ENCODE results near the gene ABTB2.
"Not testable (repeated sequence)": the region's sequence is repeated elsewhere in the genome, so short reads cannot be mapped to it uniquely, and the experiment has no call there.

Gene ABTB2

GRCh38 chr11:34357701-34358257, at the start of gene ABTB2:
Gene ABTB2 (minus strand): TSS chr11:34358010.
- DNase-seq = peak; percentile 98

- DNase-seq = no peak
These were observed 49.5 kb upstream of the ABTB2 start for GRCh38 chr11:34407121-34407813.

DNA sequence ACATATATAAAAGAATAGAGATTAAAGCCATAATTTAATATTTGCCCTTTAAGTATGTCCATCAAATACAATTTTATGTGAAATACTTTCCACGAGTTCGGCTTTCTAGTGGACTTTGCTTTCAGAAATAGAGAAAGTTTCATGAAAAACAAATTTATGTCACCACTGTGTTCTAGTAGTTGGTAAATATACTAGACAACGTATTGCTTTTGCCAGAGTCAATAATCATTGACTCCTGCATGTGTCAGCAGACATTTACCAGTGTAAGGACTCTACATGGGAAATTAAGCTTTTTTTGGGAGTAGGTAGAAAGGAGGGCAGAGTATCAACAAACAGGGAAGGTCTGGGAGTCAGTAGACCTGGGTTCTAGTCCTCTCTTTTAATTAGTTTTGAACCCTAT, 48.6 kb upstream of the ABTB2 start:
- no peak for DNase-seq

GRCh38 chr11:34405079-34405858, 47.5 kb upstream of the ABTB2 start:
- DNase-seq = peak; percentile 34

DNA sequence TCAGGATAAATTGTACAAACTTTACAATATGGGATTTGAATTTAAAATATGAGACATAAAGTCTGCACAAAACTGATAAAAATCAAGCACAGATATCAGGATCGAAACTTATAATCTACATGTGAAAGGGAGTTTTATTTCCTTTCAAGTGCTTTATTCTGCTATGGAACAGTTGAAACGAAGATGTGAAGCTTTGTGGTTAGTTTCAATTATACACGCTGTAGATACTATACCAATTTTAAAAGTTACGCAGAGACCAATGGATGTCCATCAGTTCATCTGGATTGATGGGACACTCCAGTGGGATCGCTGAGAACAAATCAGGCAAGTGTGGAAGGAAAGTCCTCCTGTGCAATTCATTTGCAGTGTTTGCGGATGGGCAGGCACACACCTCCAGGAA, 46.5 kb upstream of the ABTB2 start:
- DNase-seq = no peak

DNA sequence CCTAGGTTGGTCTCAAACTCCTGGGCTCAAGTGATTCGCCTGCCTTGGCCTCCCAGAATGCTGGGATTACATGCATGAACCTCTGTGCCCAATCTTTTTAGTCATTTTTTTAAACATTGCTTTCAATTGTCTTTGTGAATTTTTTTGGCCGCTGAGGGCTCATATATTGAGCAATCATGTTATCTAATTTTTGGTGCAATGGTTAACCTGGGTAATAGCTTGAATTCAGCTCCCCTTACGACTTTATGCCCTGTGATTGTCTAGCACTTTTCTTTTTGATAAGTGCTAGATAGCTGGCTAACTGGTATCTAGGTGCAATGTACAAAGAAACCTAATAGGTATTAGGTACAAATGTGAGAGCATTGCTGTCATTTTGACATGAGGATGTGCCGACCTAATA, 45.6 kb upstream of the ABTB2 start:
- peak; percentile 13 for DNase-seq

DNA sequence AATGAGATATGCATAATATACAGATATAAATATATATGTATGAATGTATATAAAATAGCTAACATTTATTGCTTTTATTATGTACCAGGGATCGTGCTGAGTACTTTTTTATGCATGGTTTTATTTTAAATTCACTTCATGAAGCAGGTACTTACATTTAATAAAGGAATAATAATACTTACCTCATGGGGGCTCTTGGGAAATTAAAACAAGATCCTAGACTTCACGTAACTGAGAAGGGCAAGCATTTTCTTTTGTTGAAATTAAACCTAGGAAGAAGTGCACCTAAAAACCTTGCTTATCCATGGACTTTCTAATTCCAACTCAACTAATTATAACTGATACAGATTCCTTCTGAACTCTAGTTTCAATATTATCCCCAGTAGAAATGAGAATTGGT, 40.0 kb upstream of the ABTB2 start:
- DNase-seq = no peak

GRCh38 chr11:34397120-34397519, 39.3 kb upstream of the ABTB2 start:
- DNase-seq = no peak

DNA sequence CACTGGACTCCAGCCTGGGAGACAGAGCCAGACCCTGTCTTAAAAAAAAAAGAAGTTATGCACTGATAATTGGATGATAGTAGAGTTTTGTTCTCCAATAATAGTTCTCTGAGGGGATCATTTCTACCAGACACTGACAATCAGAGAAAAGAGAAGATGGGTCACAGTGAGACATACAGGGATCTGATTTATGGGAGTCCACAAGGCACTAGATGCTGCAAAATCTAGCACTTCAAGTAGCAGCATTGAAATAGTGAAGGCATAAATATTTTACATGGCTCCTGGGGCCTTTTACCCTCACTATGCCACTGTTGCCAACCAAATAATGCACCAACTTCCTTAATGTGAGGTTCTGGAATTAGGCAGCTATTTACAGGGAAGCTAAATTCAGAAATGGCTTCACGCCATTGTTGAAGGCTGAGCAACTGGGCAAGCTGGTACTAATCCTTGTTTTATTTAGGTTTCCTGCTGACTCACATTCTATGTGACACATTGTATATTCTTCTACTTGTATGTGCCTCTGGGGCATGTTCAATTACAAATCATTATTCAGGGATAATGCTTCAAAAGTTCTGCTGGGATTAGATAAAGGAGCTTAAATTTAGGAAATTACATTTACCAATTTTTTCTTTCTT, 38.2 kb upstream of the ABTB2 start:
- DNase-seq = no peak

DNA sequence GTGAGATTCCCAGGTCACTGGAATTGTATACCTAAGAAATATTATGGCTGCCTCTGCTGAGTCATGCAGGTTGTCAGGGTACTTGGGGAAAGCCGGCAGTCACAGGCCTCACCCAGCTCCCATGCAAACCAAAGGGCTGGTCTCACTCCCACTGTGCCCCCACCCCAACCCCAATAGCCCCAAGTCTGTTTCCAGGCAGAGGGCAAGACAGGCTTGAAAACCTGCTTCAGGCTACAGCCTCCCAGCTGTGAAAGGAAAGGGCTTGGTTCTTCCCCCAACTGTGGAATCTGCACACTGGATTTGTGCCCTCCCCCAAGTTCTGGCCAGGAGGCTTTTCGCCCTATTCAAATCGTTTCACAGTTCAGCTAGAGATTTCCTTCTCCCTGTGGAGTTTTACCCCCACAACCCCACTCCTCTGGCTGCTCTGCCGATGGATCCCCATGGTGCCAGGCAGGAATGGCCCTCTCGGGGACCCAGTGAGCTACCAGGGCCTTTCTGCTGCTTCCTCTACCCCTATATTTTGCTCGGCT, 37.0 kb upstream of the ABTB2 start:
- no peak for DNase-seq

DNA sequence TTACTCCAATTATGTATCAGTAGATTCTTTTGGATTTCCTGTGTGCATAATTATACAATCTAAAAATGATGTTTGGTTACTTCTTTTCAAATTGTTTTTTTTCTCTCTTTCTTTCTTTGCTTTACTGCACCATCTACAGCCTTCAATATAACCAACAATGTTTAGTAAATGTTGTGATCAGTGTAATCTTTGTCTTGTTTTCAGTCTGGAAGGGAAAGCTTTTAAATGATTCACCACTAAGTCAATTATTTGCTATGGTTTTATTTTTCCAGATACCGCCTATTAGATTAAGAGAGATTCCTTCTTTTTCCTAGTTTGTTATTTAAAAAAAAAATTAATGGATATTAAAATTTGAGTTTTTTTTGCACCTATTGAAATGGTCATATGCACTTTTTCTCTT, 29.8 kb upstream of the ABTB2 start:
- no peak for DNase-seq

DNA sequence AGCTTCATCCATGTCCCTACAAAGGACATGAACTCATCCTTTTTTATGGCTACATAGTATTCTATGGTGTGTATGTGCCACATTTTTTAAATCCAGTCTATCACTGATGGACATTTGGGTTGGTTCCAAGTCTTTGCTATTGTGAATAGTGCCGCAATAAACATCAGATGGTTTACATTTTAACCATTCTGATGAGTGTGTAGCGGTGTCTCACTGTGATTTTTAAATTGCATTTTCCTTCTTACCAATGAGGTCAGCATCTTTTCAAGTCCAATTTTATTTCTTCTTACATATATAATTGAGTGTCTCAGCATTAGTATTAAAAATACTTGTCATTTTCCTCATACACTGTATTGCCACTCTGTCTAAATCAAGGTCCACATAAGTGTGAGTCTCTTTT, 28.5 kb upstream of the ABTB2 start:
- not testable (repeated sequence) for DNase-seq

DNA sequence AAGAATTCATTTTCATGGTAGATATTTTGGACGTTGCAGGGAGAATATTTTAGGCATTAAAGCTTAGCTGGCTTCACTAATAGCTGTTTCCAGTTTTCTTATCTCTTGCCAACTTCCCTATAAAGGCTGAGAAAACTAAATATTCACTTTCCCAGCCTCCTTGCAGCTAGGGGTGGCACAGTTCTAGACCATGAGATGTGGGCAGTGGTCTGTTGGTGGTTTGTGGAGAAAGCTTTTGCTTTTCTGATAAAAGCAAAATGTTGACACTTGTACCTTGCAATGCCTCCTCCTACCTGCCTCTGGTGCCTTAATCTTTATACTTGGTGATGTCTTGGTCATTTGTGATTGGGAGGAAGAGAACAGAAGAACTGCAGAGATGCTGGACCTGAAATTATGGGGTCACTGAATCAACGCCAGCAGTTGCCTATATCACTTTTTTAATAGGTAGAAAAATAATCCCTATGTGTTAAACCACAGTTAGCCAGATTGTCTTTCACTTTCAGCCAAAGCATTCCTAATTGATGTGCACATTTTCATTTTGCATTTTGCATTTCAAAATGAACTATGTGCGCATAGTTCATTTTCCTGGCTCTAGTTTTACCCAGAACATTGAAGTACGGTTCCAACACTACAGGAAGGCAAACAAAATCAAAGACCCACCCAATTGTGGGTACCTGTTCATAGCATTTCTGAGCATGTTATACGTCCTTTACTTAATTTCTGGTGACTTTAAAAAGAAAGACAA, 24.9 kb upstream of the ABTB2 start:
- DNase-seq = peak; percentile 32

- no peak for DNase-seq
These were observed 24.0 kb upstream of the ABTB2 start for GRCh38 chr11:34381775-34382174.

DNA sequence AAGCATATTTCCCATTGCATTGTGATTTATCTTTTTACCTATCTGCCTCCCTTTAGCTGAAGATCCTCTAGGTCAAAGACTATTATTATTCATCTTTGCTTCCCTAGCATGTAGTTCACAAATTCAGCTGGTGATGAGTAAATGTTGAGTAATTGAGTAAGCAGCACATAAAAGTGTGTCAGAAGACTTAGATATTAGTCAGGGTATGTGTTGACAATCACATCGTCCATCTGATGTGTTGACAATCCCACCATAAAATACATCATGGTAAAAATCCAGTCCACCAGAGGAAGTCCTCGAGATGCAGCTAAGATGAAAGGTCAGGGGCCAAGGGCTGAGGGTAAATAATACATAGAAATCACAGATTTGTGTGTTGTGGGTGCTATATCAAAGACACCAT, 22.9 kb upstream of the ABTB2 start:
- no peak for DNase-seq

DNA sequence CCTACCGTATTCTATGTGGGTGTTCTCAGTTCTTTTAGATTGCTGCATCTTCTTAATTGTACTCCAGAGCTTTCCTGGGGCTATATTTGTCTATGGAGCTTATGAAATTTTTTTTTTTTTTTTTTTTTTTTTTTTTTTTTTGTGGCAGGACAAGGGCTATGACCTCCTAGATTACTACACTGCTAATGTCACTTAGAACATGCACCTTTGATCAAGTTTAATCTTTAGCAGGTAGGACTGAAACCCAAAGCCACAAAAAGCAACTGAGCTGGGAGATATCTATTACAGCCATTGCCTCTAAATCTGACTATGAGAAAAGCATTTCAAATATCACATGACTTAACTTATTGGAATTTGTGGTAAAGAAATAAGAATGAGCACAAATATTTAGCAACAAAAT, 21.7 kb upstream of the ABTB2 start:
- DNase-seq = no peak

GRCh38 chr11:34379079-34379478, 21.3 kb upstream of the ABTB2 start:
- peak; percentile 43 for DNase-seq

GRCh38 chr11:34373727-34374126, 15.9 kb upstream of the ABTB2 start:
- no peak for DNase-seq

- peak; percentile 55 for DNase-seq
These were observed 8.7 kb upstream of the ABTB2 start for GRCh38 chr11:34366522-34366921.

DNA sequence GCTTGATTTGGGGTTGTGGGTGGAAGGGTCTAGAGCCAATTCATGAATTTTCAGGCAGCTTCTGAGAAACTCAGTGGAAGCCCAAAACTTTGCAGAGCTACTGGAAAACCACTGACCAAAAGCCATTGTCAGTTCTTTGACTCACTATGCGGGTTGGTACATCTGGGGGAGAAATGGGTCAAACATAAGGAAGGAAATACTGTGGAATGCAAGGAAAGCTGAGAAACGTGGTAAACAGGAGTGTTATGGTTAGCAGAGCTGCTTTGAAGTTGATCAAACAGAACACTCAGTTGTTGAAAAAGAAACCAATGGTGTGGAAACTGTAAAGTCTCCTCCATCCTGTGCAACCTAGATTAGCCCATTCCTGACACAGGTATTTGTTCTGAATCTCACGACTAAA, 6.3 kb upstream of the ABTB2 start:
- DNase-seq = no peak

GRCh38 chr11:34363363-34364084, 5.7 kb upstream of the ABTB2 start:
- no peak for DNase-seq

- peak; percentile 35 for DNase-seq
These were observed 2.2 kb upstream of the ABTB2 start for GRCh38 chr11:34360046-34360445.

Measured in OCI-M1 (cell line).